ENCODE data around the gene CARNS1.
"Not testable (repeated sequence)": the region's sequence is repeated elsewhere in the genome, so short reads cannot be mapped to it uniquely, and the experiment has no call there.

CARNS1 gene

DNA sequence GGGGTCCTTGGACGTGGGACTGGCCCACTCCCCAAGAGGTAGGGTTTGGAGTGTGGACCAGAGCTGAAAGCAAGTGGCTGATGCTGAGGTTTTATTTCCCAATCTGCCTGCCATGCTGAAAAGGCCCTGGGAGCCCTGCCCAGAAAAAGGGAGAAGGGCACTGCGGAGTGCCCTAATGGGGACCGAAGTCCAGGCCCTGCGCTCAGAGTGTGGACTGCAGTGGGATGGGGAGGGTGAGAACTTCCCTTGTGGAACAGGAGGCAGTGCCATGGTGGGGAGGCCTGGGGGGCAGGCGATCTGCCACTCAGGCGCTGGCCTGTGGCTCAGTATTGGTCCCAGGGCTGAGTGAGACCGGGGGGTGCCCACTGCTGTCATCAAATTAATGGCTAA is 32.7 kb downstream of the CARNS1 start:
- DNase-seq: no peak

GRCh38 chr11:67449116-67449844 is 33.8 kb downstream of the CARNS1 start:
- DNase-seq: no peak

- DNase-seq: no peak
Measured at GRCh38 chr11:67450796-67451657, 35.5 kb downstream of the CARNS1 start.

DNA sequence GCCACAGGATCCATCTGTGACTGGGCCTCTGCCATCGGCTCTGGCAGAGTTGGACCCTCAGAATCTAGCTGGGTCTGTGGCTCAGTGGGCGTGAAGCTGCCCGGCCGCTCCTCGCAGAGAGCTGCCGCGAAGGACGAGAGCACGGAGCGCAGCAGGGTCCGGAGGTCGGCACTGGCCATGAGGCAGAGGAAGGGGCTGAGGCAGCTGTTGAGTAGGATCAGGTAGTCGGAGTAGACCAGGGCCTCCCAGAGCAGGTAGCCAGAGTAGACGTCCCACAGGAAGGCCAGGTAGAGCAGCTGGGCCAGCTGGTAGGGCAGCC is 36.1 kb downstream of the CARNS1 start:
- no peak for DNase-seq

- no peak for DNase-seq
Measured at GRCh38 chr11:67452141-67452952, 36.9 kb downstream of the CARNS1 start, which contains the start of gene GPR152. Gene GPR152 (minus strand): TSS chr11:67452729. CDS start chr11:67452724, 5 bp downstream.

DNA sequence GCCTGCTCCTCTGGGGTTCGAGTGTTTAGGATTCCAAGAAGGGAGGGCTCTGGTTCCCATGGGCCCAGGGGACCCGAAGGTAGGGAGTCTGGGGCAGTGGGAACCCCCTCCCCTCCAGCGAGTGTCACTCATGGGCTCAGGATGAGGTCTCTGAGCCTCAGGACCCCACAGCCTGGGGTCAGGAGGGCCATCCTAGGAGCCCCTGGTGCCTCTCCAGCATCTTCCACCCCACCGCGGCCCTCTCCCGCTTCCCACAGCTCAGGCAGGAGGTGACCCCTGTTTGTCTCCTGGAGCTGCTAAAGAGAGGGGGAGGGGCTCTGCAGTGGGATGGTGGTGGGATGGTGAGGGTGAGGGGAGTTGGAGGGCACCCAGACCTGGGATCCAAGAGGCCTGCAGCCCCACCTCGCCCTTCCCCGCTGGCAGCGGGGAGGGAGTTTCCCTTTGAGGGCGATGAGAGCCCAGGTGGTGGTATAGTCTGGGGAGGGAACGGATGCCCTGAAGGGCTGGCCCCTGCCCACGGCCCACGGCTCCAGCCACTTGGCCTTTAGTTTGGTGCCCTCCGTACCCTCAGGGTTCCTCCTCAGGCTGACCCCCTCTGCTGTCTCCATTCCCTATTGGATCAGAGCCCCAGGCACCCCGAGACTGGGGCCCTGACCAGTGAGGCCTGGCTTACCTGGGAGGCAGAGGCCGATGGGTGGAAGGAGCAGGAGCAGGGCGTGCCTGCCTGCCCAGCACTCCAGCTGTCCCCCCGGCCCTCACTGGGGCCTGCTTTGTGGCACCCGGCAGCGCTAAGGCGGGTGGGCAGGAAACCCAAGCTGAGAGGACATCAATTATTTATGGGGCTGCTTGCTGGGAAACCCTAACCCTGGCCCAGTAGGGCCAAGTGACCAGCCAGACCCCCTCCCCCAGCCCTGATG is 38.6 kb downstream of the CARNS1 start:
- DNase-seq: no peak

- DNase-seq: no peak
Measured at GRCh38 chr11:67455054-67455453, 39.6 kb downstream of the CARNS1 start, which contains the start of gene CABP4. Gene CABP4 (plus strand): TSS chr11:67455354. CDS start chr11:67455424, 70 bp downstream.

DNA sequence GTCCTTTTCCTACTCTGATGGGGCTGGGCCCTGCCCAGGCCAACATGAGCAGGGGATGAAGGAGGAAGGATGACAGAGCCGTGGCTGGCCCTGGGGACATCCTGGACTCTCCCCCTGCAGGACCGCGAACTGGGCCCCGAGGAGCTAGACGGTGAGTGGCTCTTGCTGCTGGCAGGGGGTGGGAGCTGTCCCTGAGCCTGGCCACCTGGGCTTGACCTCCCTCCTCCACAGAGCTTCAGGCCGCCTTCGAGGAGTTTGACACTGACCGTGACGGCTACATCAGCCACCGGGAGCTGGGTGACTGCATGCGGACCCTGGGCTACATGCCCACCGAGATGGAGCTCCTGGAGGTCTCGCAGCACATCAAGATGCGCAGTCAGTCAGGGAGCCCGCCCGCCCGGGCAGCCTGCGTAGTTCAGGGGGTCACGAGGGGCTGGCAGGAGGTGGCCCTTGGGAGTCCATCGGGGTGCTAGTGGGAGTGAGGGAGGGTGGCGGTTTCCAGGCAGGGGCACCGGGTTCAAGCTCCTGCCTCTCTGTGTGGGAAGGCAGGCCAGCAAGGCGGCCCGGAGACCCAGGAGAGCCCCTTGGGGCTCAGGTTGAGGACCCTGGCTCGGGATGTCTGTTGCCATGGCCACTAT is 40.7 kb downstream of the CARNS1 start:
- DNase-seq: no peak

GRCh38 chr11:67457453-67457852 is 42.0 kb downstream of the CARNS1 start:
- DNase-seq: no peak

DNA sequence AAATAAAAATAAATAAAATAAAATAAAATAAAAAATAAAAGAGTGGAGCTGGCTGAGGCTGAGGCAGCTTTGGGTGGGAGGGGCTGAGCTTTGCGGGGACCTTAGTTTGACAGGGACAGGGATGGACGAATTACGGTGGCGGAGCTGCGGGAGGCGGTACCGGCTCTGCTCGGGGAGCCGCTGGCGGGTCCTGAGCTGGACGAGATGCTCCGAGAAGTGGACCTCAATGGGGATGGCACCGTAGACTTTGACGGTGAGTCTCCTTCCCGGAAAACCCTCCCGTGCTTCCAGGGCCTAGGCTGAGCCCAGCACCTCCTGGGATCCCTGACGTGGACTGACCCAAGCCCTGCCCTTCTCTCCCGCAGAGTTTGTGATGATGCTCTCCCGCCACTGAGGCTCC is 42.8 kb downstream of the CARNS1 start:
- DNase-seq: no peak

DNA sequence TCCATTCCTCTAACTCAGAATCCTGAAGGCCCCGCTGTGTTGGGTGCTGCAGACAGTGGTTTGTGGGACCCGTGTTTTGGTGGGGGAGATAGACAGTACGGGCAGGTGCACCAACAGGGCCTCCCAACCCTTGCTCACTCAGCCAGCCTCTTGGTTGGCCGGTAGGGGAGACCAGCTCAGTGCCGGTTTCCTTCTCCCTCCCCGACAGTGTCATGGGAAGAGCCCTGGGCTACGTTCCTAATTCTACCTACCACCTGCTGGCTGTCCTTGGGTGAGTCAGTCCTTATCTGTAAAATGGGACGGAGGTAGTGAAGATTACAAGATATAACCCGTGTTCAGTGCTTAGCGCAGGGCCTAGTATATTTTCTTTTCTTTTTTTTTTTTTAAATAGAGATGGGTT is 47.7 kb downstream of the CARNS1 start:
- no peak for DNase-seq

DNA sequence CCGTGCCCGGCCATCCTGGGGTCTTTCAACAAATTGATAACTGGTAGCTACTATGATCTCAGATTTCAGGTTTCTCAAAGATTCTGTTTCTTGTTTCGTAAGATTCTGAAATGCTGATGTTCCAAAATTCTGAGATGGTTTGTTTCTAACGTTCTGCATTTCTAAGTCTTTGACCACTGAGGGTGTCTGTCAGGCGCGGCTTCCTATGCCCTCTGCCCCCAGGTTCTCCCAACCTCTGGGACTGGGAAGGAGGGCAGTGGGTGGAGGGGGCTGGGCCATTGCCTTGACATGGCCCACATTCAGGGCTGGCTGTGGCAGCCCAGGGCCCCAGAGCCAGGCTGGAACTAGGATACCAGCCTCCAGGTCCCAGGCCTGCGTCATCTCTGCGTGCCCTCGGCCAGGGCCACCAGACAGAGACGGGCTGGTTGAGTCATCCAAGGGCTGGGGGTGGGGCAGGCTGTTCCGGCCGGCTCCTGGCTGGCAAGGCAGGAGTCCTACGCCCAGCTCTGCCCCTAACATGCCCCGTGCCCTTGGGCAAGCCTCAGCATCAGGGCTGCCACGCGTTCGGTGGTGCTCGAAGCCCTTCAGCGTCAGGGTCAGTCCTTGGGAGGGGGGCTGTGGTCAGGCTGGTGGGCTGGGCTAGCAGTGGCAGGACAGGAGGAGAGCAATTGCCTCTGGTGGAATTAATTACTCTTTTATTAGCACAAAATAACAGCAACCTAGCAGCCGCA is 48.4 kb downstream of the CARNS1 start:
- no peak for DNase-seq

- no peak for DNase-seq
Measured at GRCh38 chr11:67464411-67465188, 49.1 kb downstream of the CARNS1 start.

DNA sequence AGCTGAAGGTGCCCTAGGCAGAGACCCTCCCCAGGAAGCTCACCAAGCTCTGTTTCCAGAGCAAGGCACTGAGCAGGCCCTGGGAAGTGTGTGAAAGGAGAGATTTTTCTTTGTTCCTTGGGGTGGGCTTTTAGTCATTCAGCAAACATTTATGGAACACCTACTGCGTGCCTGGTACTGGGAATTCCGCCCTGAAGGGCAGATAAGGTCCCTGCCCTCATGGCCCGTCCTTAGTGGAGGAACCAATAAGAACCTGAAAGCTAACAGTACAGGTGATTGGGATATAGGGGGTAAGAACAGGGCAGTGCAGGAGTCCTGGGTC is 49.7 kb downstream of the CARNS1 start:
- no peak for DNase-seq

GRCh38 chr11:67465530-67465929 is 50.1 kb downstream of the CARNS1 start:
- DNase-seq: not testable (repeated sequence)

- no peak for DNase-seq
Measured at GRCh38 chr11:67466367-67466766, 50.9 kb downstream of the CARNS1 start.

- no peak for DNase-seq
Measured at GRCh38 chr11:67466962-67467771, 51.7 kb downstream of the CARNS1 start.

DNA sequence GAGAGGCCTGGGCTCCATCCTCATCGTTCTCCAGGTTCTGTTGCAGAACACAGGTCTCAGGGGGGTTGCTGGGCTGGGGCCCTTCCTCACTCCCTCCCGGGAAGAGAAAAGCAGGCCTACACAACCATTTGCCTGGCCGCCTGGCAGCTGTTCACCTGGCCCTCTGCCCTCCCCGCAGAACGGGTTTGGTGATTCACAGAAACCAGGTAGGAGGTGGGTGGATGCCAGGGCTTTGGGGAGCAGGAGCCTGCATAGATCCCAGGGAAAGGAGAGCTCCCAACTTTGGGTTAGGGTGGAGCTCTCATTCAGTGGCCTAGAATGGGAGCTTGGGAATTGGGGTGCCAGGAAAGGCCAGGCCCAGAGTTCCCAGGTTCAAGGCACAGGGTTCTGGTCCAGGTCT is 52.6 kb downstream of the CARNS1 start:
- no peak for DNase-seq

DNA sequence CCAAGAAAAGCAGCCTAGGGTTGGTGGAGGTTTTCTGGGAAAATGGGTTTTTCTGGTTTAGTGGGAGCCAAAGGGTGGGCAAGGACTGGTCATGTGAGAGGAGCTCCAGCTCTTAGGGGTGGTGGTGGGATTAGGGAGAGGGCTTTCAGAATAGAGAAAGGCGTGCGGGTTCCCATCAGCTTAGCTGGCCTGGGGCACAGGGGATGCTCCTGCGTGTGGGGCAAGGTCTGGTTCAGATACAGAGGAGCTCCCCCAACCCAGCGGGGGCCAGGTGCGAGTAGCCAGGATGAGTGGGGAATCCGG is 52.9 kb downstream of the CARNS1 start:
- DNase-seq: no peak
